K562 (cell line): ENCODE data around the gene GAD1. TPM values are rescaled to one million over a fixed set of nuclear protein-coding genes. Genes with fewer than 3 reads are reported as not detected.

Source experiments
- CHD1 ChIP-seq: fragments of 200-600 bp; sonication (generic); IDR thresholded peaks from one replicate; pipeline ENCODE4 v1.6.1; 2012; ENCODE audit warnings: mild to moderate bottlenecking, moderate library complexity, low read length, inconsistent platforms
- GATAD2B ChIP-seq: fragments of 450-650 bp; IDR thresholded peaks from 2 replicates; pipeline ENCODE4 v1.6.1; 2017; ENCODE audit warnings: mild to moderate bottlenecking, borderline replicate concordance
- HDAC1 ChIP-seq, 2 experiments: fragments of 450-650 bp; IDR thresholded peaks; 2 replicates each; pipeline ENCODE4 v1.6.1; 2016 to 2017; ENCODE audit warnings: inconsistent platforms in 1 of 2, mild to moderate bottlenecking in 1 of 2, moderate library complexity in 1 of 2
- MIER1 ChIP-seq: fragments of 450-650 bp; IDR thresholded peaks from 2 replicates; pipeline ENCODE4 v1.6.1; 2016; ENCODE audit warnings: antibody characterized with exemption, mild to moderate bottlenecking, low read depth
- POLR2AphosphoS5 ChIP-seq: IDR thresholded peaks from 2 replicates; pipeline ENCODE4 v1.6.1; 2011; ENCODE audit warnings: mild to moderate bottlenecking, low read depth, low read length, moderate library complexity; ENCODE audit not compliant: control insufficient read depth, insufficient read depth
- ZBTB1 ChIP-seq: sonication (generic); formaldehyde crosslinking; IDR thresholded peaks from 2 replicates; pipeline ENCODE4 v1.8.1; 2023; ENCODE audit warnings: missing genetic modification reagents, low read depth, mild to moderate bottlenecking, borderline replicate concordance
- ZNF41 ChIP-seq: fragments of 250-450 bp; sonication (Bioruptor Pico); conservative IDR thresholded peaks from 2 replicates; pipeline ENCODE4 v1.4.0; 2020; ENCODE audit warnings: mild to moderate bottlenecking
- ZNF785 ChIP-seq: fragments of 250-450 bp; sonication (Bioruptor Pico); IDR thresholded peaks from 2 replicates; pipeline ENCODE4 v1.4.0; 2020; ENCODE audit warnings: mild to moderate bottlenecking
- polyA plus RNA-seq, 8 experiments: library from polyadenylated mRNA; depleted of rRNA in 4 of 8; stranded (reverse) in 5 of 8; unstranded in 3 of 8; fragments of >200 nt; fragmentation: Nextera tagmentation in 2 of 8; fragmentation: Illumina TruSeq in 1 of 8; extraction: Ambion mirVana in 2 of 8; extraction: Trizol in 1 of 8; gene quantifications; 2 replicates each; pipeline versions ENCODE4 v1.2.1 to v1.2.3, GENCODE V29; 2011 to 2014; ENCODE audit warnings: inconsistent platforms in 1 of 8, missing spikeins in 1 of 8
- total RNA-seq, 7 experiments: library from RNA; depleted of rRNA in 6 of 7; stranded (reverse); fragments of >200 nt in 6 of 7; fragmentation: Illumina TruSeq in 2 of 7; extraction: Trizol in 2 of 7; gene quantifications; 2 replicates each; pipeline versions ENCODE4 v1.2.1 to v1.2.3, GENCODE V29; 2011 to 2021; ENCODE audit warnings: low replicate concordance in 1 of 7
- TF ChIP-seq, protein P1 (sequence below): sonication (generic); formaldehyde crosslinking; IDR thresholded peaks from 2 replicates; pipeline ENCODE4 v1.8.1; 2023; ENCODE audit warnings: missing genetic modification reagents, mild to moderate bottlenecking, borderline replicate concordance
- TF ChIP-seq, protein P2 (sequence below): fragments of 250-450 bp; sonication (Bioruptor Pico); IDR thresholded peaks from 2 replicates; pipeline ENCODE4 v1.8.0; 2021; ENCODE audit warnings: mild to moderate bottlenecking, moderate library complexity
- TF ChIP-seq, protein P3 (sequence below): sonication (generic); formaldehyde crosslinking; IDR thresholded peaks from 2 replicates; pipeline ENCODE4 v1.8.0; 2022; ENCODE audit warnings: mild to moderate bottlenecking, missing genetic modification reagents
- TF ChIP-seq, protein P4 (sequence below): sonication (generic); formaldehyde crosslinking; IDR thresholded peaks from 2 replicates; pipeline ENCODE4 v1.4.0; 2020; ENCODE audit warnings: mild to moderate bottlenecking, missing genetic modification reagents

The GAD1 gene
- total and polyA plus RNA-seq, 9 of the 15 experiments (the other 6 are each of a cell fraction or from before 2014, with no cell fraction given): 2.7 to 29.1 (median 15.7) TPM

DNA sequence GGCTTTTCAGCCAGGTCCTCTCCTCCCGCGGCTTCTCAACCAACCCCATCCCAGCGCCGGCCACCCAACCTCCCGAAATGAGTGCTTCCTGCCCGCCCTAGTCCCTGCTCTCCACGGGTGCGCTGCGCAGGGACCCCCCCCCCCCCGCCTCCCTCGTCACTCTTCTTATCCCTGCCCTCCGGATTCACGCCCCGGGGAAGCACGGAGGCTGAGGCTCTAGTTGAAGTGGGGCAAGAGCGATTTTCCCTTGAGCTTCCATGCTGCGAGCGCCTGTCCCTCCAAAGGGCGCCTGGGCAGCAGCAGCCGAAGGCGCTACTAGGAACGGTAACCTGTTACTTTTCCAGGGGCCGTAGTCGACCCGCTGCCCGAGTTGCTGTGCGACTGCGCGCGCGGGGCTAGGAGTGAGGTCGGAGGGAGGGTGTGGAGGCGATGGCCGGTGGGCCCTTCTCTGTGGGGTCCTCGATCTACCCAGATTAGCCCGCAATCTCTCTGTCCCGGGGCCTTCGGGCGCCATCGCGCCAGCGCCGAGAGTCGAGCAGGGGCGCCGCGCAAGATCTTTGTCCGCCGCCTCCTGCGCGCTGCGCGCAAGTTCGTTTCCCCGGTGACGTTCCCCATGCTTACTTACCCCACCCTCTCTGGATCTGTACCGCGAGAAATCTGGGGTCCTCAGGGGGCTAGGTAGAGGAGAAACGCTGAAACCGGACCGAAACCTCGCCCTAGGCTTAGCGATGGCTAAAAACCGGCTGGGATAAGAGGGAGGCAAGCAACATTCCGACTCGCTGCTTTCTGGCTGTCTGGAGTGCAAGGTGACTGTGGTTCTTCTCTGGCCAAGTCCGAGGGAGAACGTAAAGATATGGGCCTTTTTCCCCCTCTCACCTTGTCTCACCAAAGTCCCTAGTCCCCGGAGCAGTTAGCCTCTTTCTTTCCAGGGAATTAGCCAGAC lies 677 bp downstream of the GAD1 start (continued):
- TF ChIP-seq, protein P1, sequence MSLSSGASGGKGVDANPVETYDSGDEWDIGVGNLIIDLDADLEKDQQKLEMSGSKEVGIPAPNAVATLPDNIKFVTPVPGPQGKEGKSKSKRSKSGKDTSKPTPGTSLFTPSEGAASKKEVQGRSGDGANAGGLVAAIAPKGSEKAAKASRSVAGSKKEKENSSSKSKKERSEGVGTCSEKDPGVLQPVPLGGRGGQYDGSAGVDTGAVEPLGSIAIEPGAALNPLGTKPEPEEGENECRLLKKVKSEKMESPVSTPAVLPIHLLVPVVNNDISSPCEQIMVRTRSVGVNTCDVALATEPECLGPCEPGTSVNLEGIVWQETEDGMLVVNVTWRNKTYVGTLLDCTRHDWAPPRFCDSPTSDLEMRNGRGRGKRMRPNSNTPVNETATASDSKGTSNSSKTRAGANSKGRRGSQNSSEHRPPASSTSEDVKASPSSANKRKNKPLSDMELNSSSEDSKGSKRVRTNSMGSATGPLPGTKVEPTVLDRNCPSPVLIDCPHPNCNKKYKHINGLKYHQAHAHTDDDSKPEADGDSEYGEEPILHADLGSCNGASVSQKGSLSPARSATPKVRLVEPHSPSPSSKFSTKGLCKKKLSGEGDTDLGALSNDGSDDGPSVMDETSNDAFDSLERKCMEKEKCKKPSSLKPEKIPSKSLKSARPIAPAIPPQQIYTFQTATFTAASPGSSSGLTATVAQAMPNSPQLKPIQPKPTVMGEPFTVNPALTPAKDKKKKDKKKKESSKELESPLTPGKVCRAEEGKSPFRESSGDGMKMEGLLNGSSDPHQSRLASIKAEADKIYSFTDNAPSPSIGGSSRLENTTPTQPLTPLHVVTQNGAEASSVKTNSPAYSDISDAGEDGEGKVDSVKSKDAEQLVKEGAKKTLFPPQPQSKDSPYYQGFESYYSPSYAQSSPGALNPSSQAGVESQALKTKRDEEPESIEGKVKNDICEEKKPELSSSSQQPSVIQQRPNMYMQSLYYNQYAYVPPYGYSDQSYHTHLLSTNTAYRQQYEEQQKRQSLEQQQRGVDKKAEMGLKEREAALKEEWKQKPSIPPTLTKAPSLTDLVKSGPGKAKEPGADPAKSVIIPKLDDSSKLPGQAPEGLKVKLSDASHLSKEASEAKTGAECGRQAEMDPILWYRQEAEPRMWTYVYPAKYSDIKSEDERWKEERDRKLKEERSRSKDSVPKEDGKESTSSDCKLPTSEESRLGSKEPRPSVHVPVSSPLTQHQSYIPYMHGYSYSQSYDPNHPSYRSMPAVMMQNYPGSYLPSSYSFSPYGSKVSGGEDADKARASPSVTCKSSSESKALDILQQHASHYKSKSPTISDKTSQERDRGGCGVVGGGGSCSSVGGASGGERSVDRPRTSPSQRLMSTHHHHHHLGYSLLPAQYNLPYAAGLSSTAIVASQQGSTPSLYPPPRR (CRISPR knock-in tag): no peak
- TF ChIP-seq CHD1 (no peak), ZNF785 (CRISPR knock-in tag) (no peak), HDAC1 (IDR thresholded peaks at IDR 0.05) (no peak), MIER1 (no peak), GATAD2B (no peak), POLR2AphosphoS5 (no peak), ZBTB1 (no peak), ZNF41 (CRISPR knock-in tag) (no peak)
- TF ChIP-seq, protein P2, sequence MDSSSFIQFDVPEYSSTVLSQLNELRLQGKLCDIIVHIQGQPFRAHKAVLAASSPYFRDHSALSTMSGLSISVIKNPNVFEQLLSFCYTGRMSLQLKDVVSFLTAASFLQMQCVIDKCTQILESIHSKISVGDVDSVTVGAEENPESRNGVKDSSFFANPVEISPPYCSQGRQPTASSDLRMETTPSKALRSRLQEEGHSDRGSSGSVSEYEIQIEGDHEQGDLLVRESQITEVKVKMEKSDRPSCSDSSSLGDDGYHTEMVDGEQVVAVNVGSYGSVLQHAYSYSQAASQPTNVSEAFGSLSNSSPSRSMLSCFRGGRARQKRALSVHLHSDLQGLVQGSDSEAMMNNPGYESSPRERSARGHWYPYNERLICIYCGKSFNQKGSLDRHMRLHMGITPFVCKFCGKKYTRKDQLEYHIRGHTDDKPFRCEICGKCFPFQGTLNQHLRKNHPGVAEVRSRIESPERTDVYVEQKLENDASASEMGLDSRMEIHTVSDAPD (CRISPR knock-in tag): no peak
- TF ChIP-seq, protein P3, sequence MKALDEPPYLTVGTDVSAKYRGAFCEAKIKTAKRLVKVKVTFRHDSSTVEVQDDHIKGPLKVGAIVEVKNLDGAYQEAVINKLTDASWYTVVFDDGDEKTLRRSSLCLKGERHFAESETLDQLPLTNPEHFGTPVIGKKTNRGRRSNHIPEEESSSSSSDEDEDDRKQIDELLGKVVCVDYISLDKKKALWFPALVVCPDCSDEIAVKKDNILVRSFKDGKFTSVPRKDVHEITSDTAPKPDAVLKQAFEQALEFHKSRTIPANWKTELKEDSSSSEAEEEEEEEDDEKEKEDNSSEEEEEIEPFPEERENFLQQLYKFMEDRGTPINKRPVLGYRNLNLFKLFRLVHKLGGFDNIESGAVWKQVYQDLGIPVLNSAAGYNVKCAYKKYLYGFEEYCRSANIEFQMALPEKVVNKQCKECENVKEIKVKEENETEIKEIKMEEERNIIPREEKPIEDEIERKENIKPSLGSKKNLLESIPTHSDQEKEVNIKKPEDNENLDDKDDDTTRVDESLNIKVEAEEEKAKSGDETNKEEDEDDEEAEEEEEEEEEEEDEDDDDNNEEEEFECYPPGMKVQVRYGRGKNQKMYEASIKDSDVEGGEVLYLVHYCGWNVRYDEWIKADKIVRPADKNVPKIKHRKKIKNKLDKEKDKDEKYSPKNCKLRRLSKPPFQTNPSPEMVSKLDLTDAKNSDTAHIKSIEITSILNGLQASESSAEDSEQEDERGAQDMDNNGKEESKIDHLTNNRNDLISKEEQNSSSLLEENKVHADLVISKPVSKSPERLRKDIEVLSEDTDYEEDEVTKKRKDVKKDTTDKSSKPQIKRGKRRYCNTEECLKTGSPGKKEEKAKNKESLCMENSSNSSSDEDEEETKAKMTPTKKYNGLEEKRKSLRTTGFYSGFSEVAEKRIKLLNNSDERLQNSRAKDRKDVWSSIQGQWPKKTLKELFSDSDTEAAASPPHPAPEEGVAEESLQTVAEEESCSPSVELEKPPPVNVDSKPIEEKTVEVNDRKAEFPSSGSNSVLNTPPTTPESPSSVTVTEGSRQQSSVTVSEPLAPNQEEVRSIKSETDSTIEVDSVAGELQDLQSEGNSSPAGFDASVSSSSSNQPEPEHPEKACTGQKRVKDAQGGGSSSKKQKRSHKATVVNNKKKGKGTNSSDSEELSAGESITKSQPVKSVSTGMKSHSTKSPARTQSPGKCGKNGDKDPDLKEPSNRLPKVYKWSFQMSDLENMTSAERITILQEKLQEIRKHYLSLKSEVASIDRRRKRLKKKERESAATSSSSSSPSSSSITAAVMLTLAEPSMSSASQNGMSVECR (CRISPR knock-in tag): peak; percentile 22; the same call in 1 of the 2 replicates
- TF ChIP-seq, protein P4, sequence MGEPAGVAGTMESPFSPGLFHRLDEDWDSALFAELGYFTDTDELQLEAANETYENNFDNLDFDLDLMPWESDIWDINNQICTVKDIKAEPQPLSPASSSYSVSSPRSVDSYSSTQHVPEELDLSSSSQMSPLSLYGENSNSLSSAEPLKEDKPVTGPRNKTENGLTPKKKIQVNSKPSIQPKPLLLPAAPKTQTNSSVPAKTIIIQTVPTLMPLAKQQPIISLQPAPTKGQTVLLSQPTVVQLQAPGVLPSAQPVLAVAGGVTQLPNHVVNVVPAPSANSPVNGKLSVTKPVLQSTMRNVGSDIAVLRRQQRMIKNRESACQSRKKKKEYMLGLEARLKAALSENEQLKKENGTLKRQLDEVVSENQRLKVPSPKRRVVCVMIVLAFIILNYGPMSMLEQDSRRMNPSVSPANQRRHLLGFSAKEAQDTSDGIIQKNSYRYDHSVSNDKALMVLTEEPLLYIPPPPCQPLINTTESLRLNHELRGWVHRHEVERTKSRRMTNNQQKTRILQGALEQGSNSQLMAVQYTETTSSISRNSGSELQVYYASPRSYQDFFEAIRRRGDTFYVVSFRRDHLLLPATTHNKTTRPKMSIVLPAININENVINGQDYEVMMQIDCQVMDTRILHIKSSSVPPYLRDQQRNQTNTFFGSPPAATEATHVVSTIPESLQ: no peak
